Naive thymus-derived CD4-positive, alpha-beta T cell (primary cell): Measurements from ENCODE around the gene SLC44A4. TPM values are rescaled to one million over a fixed set of nuclear protein-coding genes. Genes with fewer than 3 reads are reported as not detected.
A peak's percentile ranks its signal among the peaks of the same experiment; 100 is the strongest.
"Not testable (repeated sequence)": the region's sequence is repeated elsewhere in the genome, so short reads cannot be mapped to it uniquely, and the experiment has no call there.

Experiments
- ATAC-seq: fragments of 150-1000 bp; cut with Tn5 transposase; 2 replicates; pipeline ENCODE4 v1.10.0; 2021; ENCODE audit warnings: mild to moderate bottlenecking, moderate library complexity
- CTCF ChIA-PET: fragments of 350-600 bp; sonication (Branson Sonifier 250); formaldehyde crosslinking; loops from one replicate; lab custom pipeline; 2021; ENCODE audit warnings: antibody characterized with exemption; lab: Charles Lee
- POLR2A ChIA-PET: fragments of 350-600 bp; sonication (Branson Sonifier 250); formaldehyde crosslinking; loops from one replicate; lab custom pipeline; 2021; ENCODE audit warnings: antibody characterized with exemption, inconsistent platforms; lab: Charles Lee
- DNase-seq, 9 donors: peaks; one replicate each; pipeline versions ENCODE4 v3.0.0 to v3.0.0-alpha.2; 2020 to 2022; ENCODE audit warnings: mixed read lengths in 1 of 9
- H3K27ac ChIP-seq: one replicate; pipeline ENCODE4 v1.7.0; 2013; ENCODE audit warnings: mild to moderate bottlenecking, low read depth, low read length, moderate library complexity
- H3K27me3 ChIP-seq, 2 donors: one replicate each; pipeline ENCODE4 v1.7.0; 2013; ENCODE audit warnings: low read length in 2 of 2, mild to moderate bottlenecking in 2 of 2, moderate library complexity in 2 of 2; ENCODE audit not compliant: control insufficient read depth in 2 of 2, insufficient read depth in 2 of 2
- H3K36me3 ChIP-seq, 3 experiments: 1 replicate in 2 of 3; 2 replicates in 1 of 3; pipeline ENCODE4 v1.7.0; 2013; ENCODE audit warnings: low read length in 3 of 3, mild to moderate bottlenecking in 3 of 3, moderate library complexity in 1 of 3; ENCODE audit not compliant: insufficient read depth in 3 of 3, control insufficient read depth in 2 of 3
- H3K4me1 ChIP-seq, 2 donors: one replicate each; pipeline ENCODE4 v1.7.0; 2013; ENCODE audit warnings: low read length in 2 of 2, mild to moderate bottlenecking in 2 of 2, moderate library complexity in 1 of 2; ENCODE audit not compliant: control insufficient read depth in 2 of 2, insufficient read depth in 2 of 2
- H3K4me3 ChIP-seq: 2 replicates; pipeline ENCODE4 v1.7.0; 2013; ENCODE audit warnings: mild to moderate bottlenecking, low read length
- H3K9me3 ChIP-seq, 3 experiments: 1 replicate in 2 of 3; 2 replicates in 1 of 3; pipeline ENCODE4 v1.7.0; 2013; ENCODE audit warnings: low read length in 3 of 3; ENCODE audit not compliant: control insufficient read depth in 2 of 3
- H3K27ac Mint-ChIP-seq, 9 donors: one replicate each; pipeline ENCODE4 v1.8.0; 2020 to 2022; ENCODE audit warnings: mixed read lengths in 9 of 9, mild to moderate bottlenecking in 8 of 9, moderate library complexity in 5 of 9, inconsistent platforms in 2 of 9
- H3K27me3 Mint-ChIP-seq, 5 donors: one replicate each; pipeline ENCODE4 v1.8.0; 2021 to 2022; ENCODE audit warnings: mixed read lengths in 5 of 5, mild to moderate bottlenecking in 1 of 5
- H3K36me3 Mint-ChIP-seq, 5 donors: one replicate each; pipeline ENCODE4 v1.8.0; 2020 to 2022; ENCODE audit warnings: mixed read lengths in 5 of 5, mild to moderate bottlenecking in 3 of 5, inconsistent platforms in 1 of 5
- H3K4me1 Mint-ChIP-seq, 7 donors: one replicate each; pipeline ENCODE4 v1.8.0; 2020 to 2022; ENCODE audit warnings: mixed read lengths in 7 of 7, mild to moderate bottlenecking in 3 of 7, inconsistent platforms in 1 of 7
- H3K4me3 Mint-ChIP-seq, 10 donors: one replicate each; pipeline ENCODE4 v1.8.0; 2020 to 2022; ENCODE audit warnings: mild to moderate bottlenecking in 10 of 10, mixed read lengths in 10 of 10, moderate library complexity in 6 of 10, inconsistent platforms in 2 of 10
- H3K9me3 Mint-ChIP-seq, 11 donors: one replicate each; pipeline ENCODE4 v1.8.0; 2020 to 2022; ENCODE audit warnings: mixed read lengths in 11 of 11, mild to moderate bottlenecking in 4 of 11, inconsistent platforms in 1 of 11, moderate library complexity in 1 of 11
- intact Hi-C, 2 donors: fragments of 100-400 bp; cut with micrococcal nuclease; formaldehyde crosslinking; loops; one replicate each; pipeline ENCODE4 v1.15.1; 2023
- polyA plus RNA-seq, 2 donors: library from polyadenylated mRNA; unstranded; fragments of 300-500 nt; fragmentation: Illumina TruSeq; gene quantifications; one replicate each; pipeline ENCODE4 v1.2.3, GENCODE V29; 2021
- total RNA-seq, 6 experiments: library from RNA in 5 of 6; stranded (reverse) in 5 of 6; gene quantifications; 1 replicate in 5 of 6; 2 replicates in 1 of 6; pipeline ENCODE4 v1.2.3 and lab custom pipeline; 2021 to 2026

The SLC44A4 gene
- total and polyA plus RNA-seq, 7 experiments from 2014 or later, result not detected

DNA sequence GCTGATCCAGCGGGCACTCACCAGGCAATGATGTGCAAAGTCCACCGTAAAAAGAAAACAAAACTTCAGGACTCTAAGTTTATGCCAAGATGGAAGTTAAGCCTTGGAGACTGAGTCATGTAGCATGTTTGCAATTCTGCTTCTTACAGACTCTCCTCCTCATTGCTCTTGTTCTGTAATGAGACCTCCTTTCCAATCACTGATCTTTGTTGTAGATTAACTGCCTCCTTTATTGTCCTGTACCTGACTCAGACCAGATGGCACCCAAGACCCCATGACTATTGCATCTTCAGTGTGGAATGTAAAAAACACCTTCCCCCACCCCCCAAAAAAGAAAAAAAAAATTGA is 27.3 kb downstream of the SLC44A4 start:
- POLR2A ChIA-PET, result no interaction called here
- peaks cover 0 to 2% (median 0%) of the 10 kb centered on the region in 11 donors for H3K9me3 Mint-ChIP-seq

DNA sequence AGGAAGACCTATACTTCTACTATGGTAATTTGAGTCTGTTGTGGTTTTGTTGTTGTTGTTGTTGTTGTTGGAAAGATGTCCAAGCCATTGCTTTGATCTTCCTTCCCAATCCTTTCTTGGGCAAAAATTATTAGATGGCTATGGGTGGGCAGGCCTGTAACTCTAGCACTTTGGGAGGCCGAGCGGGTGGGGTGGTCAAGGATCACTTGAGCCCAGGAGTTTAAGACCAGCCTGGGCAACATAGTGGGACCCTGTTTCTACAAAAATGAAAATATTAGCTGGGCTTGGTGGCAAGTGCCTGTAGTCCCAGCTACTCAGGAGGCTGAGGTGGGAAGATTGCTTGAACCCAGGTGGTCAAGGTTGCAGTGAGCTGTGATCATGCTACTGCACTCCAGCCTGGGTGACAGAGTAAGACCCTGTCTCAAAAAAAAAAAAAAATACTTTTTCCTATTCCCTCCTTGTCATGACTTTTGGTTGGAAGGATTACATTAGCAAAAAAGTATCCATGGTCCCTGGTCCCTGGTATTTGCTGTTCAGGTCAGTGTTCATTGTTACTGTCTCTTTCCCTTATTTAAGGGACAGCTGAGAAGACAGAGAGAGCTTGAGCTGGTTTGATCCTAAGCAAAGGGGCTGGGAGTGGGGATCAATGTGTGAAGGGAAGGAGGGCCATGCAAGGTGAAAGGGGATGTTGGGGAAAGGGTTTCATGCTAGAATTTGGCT is 27.9 kb downstream of the SLC44A4 start:
- Histone ChIP-seq H3K9me3 (no peaks in the 10 kb centered on the region), H3K27me3 (no peaks in the 10 kb centered on the region), H3K27ac (no peak overlapping the region), H3K36me3 (no peaks in the 10 kb centered on the region), H3K4me3 (no peak overlapping the region), H3K4me1 (no peaks in the 10 kb centered on the region)
- Mint-ChIP-seq H3K9me3 (peaks cover 0 to 2% (median 0%) of the 10 kb centered on the region in 11 donors), H3K27me3 (no peaks in the 10 kb centered on the region), H3K4me3 (no peak overlapping the region), H3K4me1 (no peaks in the 10 kb centered on the region), H3K27ac (no peak overlapping the region), H3K36me3 (peaks cover 0 to 6% (median 0%) of the 10 kb centered on the region in 5 donors)
- intact Hi-C loops, result no loop called here
- POLR2A ChIA-PET, result no interaction called here
- ATAC-seq, result no peak
- CTCF ChIA-PET, result no interaction called here
- DNase-seq, result no peak

More for the DNA sequence above, 27.3 kb downstream of the SLC44A4 start:
- Histone ChIP-seq H3K9me3 (no peaks in the 10 kb centered on the region), H3K4me3 (no peak overlapping the region), H3K27ac (no peak overlapping the region), H3K36me3 (no peaks in the 10 kb centered on the region), H3K27me3 (no peaks in the 10 kb centered on the region), H3K4me1 (no peaks in the 10 kb centered on the region)
- intact Hi-C loops, result no loop called here
- no peaks in the 10 kb centered on the region for H3K4me1 Mint-ChIP-seq
- H3K27me3 Mint-ChIP-seq, result no peaks in the 10 kb centered on the region
- ATAC-seq (no peak), DNase-seq (no peak)
- H3K4me3 Mint-ChIP-seq, result no peak overlapping the region
- CTCF ChIA-PET, result no interaction called here
- H3K27ac Mint-ChIP-seq, result peak overlapping the region in 2 of 9 donors; percentile 36 to 44
- H3K36me3 Mint-ChIP-seq, result peaks cover 0 to 6% (median 0%) of the 10 kb centered on the region in 5 donors

DNA sequence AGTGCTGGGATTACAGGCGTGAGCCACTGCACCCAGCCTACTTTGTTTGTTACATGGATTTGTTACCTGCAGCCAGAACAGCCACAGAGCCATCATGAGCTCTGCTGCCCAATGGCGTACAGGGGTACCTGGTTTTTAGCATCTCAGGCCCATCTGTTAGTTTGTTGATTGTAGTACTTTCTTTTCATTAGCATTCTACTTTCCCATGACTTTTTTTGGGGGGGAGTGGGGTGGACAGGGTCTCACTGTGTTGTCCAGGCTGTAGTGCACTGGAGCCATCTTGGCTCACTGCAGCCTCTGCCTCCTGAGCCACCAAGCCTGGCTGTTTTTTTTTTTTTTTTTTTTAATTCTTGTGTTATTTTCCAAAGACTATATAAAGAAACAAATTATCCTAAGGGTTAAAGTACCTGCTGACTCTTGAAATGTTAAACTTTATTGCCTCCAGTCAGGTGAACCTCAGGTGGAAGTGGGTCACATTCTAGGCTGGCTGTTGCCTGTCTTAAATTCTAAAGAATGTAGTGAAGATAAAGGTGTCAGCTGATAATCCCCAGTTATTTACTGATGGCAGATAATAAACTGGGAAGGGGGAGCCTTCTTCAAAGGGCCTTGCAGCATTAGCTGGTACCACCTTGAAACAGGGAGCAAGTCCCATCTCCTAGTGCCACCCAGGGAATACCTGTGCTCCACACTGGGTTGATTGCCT is 31.4 kb downstream of the SLC44A4 start:
- Mint-ChIP-seq H3K4me1 (peaks cover 0 to 6% (median 0%) of the 10 kb centered on the region in 7 donors), H3K9me3 (peaks cover 0 to under 1% (median 0%) of the 10 kb centered on the region in 11 donors), H3K27me3 (no peaks in the 10 kb centered on the region), H3K36me3 (peaks cover 0 to under 1% (median 0%) of the 10 kb centered on the region in 5 donors), H3K27ac (no peak overlapping the region), H3K4me3 (no peak overlapping the region)
- H3K27me3 ChIP-seq, result no peaks in the 10 kb centered on the region
- H3K27ac ChIP-seq, result no peak overlapping the region
- no peaks in the 10 kb centered on the region for H3K4me1 ChIP-seq
- POLR2A ChIA-PET, result interaction anchor here (0.6 to 0.9 kb wide), 2 partner anchors 11 to 39 kb away, joined by 3 to 6 read pairs; no protein-coding TSS in a partner anchor
- intact Hi-C loops, result no loop called here
- no peaks in the 10 kb centered on the region for H3K9me3 ChIP-seq
- no peak for DNase-seq
- CTCF ChIA-PET, result no interaction called here
- H3K36me3 ChIP-seq, result no peaks in the 10 kb centered on the region
- ATAC-seq, result no peak
- H3K4me3 ChIP-seq, result no peak overlapping the region

DNA sequence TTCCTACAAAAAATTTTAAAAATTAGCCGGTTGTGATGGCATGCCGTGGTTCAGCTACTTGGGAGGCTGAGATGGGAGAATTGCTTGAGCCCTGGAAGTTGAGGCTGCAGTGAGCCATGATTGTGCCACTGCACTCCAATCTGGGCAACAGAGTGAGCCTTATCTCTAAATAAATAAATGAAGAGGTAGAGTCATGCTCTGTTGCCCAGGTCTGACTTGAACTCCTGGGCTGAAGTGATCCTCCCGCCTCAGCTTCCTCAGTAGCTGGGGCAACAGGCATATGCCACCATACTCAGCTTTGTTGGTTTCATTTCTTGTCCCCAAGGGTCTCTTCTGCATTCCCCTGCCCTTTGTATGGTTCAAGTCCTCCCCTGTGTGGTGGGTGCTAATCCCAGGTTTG is 34.3 kb downstream of the SLC44A4 start:
- Mint-ChIP-seq H3K27ac (peak overlapping the region in 3 of 9 donors; percentile 14 to 54 (median 37)), H3K9me3 (no peaks in the 10 kb centered on the region), H3K4me3 (no peak overlapping the region), H3K4me1 (peaks cover 0 to 7% (median 1%) of the 10 kb centered on the region in 7 donors), H3K27me3 (no peaks in the 10 kb centered on the region), H3K36me3 (peaks cover 0 to 16% (median 6%) of the 10 kb centered on the region in 5 donors)
- Histone ChIP-seq H3K4me1 (no peaks in the 10 kb centered on the region), H3K27ac (no peak overlapping the region), H3K36me3 (peaks cover 0 to 19% (median 0%) of the 10 kb centered on the region in 3 experiments), H3K9me3 (no peaks in the 10 kb centered on the region), H3K27me3 (no peaks in the 10 kb centered on the region), H3K4me3 (no peak overlapping the region)
- DNase-seq, result no peak
- intact Hi-C loops, result no loop called here
- POLR2A ChIA-PET, result interaction anchor here (0.7 kb wide), 1 partner anchor 9 kb away, joined by 4 read pairs; no protein-coding TSS in a partner anchor
- ATAC-seq, result no peak
- CTCF ChIA-PET, result interaction anchor here (0.6 kb wide), 1 partner anchor 501 kb away, joined by 3 read pairs; no protein-coding TSS in a partner anchor

DNA sequence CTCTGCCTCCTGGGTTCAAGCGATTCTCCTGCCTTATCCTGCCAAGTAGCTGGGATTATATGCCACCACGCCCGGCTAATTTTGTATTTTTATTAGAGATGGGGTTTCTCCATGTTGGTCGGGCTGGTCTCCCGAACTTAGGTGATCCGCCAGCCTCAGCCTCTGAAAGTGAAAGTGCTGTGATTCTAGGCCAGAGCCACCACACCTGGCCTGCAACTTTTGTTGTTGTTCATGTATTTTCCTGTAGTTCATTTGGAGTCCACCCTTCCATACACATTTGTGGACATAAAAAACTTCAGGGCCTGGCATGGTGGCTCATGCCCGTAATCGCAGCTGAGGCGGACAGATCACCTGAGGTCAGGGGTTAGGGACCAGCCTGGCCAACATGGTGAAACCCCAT is 36.7 kb downstream of the SLC44A4 start:
- H3K4me1 ChIP-seq, result peaks cover 17 to 22% of the 10 kb centered on the region in 2 donors
- no peak overlapping the region for H3K4me3 Mint-ChIP-seq
- no peaks in the 10 kb centered on the region for H3K27me3 ChIP-seq
- H3K4me3 ChIP-seq, result no peak overlapping the region
- DNase-seq, result no peak
- no peak for ATAC-seq
- H3K27me3 Mint-ChIP-seq, result no peaks in the 10 kb centered on the region
- peaks cover 0 to 29% (median 17%) of the 10 kb centered on the region in 5 donors for H3K36me3 Mint-ChIP-seq
- no peaks in the 10 kb centered on the region for H3K9me3 ChIP-seq
- H3K9me3 Mint-ChIP-seq, result no peaks in the 10 kb centered on the region
- H3K4me1 Mint-ChIP-seq, result peaks cover 14 to 20% (median 18%) of the 10 kb centered on the region in 7 donors
- H3K36me3 ChIP-seq, result peaks cover 0 to 43% (median 14%) of the 10 kb centered on the region in 3 experiments
- H3K27ac Mint-ChIP-seq, result peak overlapping the region in 2 of 9 donors; percentile 29 to 52
- intact Hi-C loops, result no loop called here
- POLR2A ChIA-PET, result interaction anchor here (1.2 kb wide), 1 partner anchor 9 kb away, joined by 3 read pairs; no protein-coding TSS in a partner anchor
- no peak overlapping the region for H3K27ac ChIP-seq
- CTCF ChIA-PET, result no interaction called here

DNA sequence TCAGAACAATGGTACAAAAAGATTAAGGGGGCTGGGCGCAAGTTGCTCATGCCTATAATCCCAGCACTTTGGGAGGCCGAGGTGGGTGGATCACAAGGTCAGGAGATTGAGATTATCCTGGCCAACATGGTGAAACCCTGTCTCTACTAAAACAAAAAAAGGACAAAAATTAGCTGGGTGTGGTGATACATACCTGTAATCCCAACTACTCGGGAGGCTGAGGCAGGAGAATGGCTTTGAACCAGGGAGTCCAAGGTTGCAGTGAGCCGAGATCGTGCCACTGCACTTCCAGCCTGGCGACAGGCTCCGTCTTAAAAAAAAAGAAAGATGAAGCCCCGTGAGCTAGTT is 39.0 kb downstream of the SLC44A4 start:
- DNase-seq, H3K27me3 ChIP-seq, H3K4me3 ChIP-seq, H3K9me3 Mint-ChIP-seq, ATAC-seq, H3K27ac ChIP-seq, H3K9me3 ChIP-seq, H3K27me3 Mint-ChIP-seq: not testable (repeated sequence)
- Histone ChIP-seq H3K36me3 (peaks cover 0 to 50% (median 14%) of the 10 kb centered on the region in 3 experiments), H3K4me1 (peaks cover 30 to 34% of the 10 kb centered on the region in 2 donors)
- H3K27ac Mint-ChIP-seq, result peak overlapping the region in 3 of 9 donors; percentile 2 to 52 (median 13)
- peak overlapping the region in 2 of 10 donors; percentile 26 to 37 for H3K4me3 Mint-ChIP-seq
- H3K36me3 Mint-ChIP-seq, result peaks cover 3 to 39% (median 24%) of the 10 kb centered on the region in 5 donors
- intact Hi-C loops, result loop anchor here (5.0 to 10.0 kb wide), 4 partner anchors 118 to 1015 kb away; partner anchors contain the start of genes MICA (in 1 of the 2), MICB (in 1 of the 2), NELFE (in 1 of the 2) and PSMB9 (in 1 of the 2)
- peaks cover 26 to 40% (median 34%) of the 10 kb centered on the region in 7 donors for H3K4me1 Mint-ChIP-seq
- POLR2A ChIA-PET, result interaction anchor here (0.6 to 2.1 kb wide), 6 partner anchors 9 to 179 kb away, joined by 3 to 12 read pairs (median 3); partner anchors contain the start of gene NEU1
- CTCF ChIA-PET, result interaction anchor here (1.6 to 2.1 kb wide), 2 partner anchors 188 to 241 kb away, joined by 3 to 8 read pairs; no protein-coding TSS in a partner anchor
